OCI-M2 (cell line): ENCODE measurements around the gene HTRA3.

Experiments
- DNase-seq: peaks from one replicate; lab custom pipeline; 2025; ENCODE audit not compliant: unreplicated experiment; lab: John Stamatoyannopoulos, UW

Gene HTRA3

GRCh38 chr4:8291036-8291682 lies 21.6 kb downstream of the HTRA3 start:
- DNase-seq = no peak

- no peak for DNase-seq
Observed at GRCh38 chr4:8291701-8292477, 22.3 kb downstream of the HTRA3 start.

- no peak for DNase-seq
Observed at GRCh38 chr4:8292478-8293107, 23.0 kb downstream of the HTRA3 start.

GRCh38 chr4:8293131-8293975 lies 23.8 kb downstream of the HTRA3 start:
- DNase-seq = no peak

GRCh38 chr4:8294036-8294435 lies 24.5 kb downstream of the HTRA3 start:
- DNase-seq = no peak

- no peak for DNase-seq
Observed at GRCh38 chr4:8294775-8295174, 25.2 kb downstream of the HTRA3 start.

GRCh38 chr4:8295471-8295870 lies 25.9 kb downstream of the HTRA3 start:
- DNase-seq = no peak

GRCh38 chr4:8296491-8296890 lies 26.9 kb downstream of the HTRA3 start:
- no peak for DNase-seq

- no peak for DNase-seq
Observed at GRCh38 chr4:8297141-8297601, 27.6 kb downstream of the HTRA3 start.

- DNase-seq = no peak
Observed at GRCh38 chr4:8297691-8298485, 28.3 kb downstream of the HTRA3 start.

GRCh38 chr4:8300832-8301231 lies 31.3 kb downstream of the HTRA3 start:
- no peak for DNase-seq

- no peak for DNase-seq
Observed at GRCh38 chr4:8301851-8302730, 32.5 kb downstream of the HTRA3 start.

GRCh38 chr4:8303081-8303480 lies 33.5 kb downstream of the HTRA3 start:
- DNase-seq = no peak

- no peak for DNase-seq
Observed at GRCh38 chr4:8303485-8304281, 34.1 kb downstream of the HTRA3 start.

GRCh38 chr4:8304827-8305695 lies 35.5 kb downstream of the HTRA3 start:
- no peak for DNase-seq

GRCh38 chr4:8305851-8306471 lies 36.4 kb downstream of the HTRA3 start:
- no peak for DNase-seq

- no peak for DNase-seq
Observed at GRCh38 chr4:8306511-8307021, 37.0 kb downstream of the HTRA3 start.
